ENCODE measurements around the gene ELF5. TPM values are rescaled to one million over a fixed set of nuclear protein-coding genes. Genes with fewer than 3 reads are reported as not detected.

ELF5 gene
- polyA plus RNA-seq, 1 donor from 2014 or later, result not detected

DNA sequence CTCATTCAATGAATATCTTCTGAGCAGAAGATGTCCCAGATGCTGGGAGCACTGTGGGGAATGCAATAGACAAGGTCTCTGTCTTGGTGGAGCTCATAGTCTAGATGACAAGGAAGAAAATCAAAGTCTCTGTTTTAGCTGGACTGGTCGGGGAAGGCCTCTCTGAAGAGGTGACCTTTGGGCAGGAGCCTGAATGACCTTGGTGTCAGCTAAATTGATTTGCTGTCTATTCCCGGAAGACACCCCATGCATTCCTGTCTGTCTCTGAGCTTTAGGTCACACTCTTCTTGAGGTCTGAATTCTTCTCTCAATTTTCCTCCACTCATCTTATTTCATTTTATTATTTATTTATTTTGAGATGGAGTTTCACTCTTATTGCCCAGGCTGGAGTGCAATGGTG is 14.5 kb upstream of the ELF5 start:
- Histone ChIP-seq H3K9ac (ENCODE audit: low read length) (no peak overlapping the region), H3K79me2 (replicated peaks; ENCODE audit: insufficient read depth, low read length) (no peaks in the 10 kb centered on the region), H3K36me3 (ENCODE audit: insufficient read depth, low read length) (no peaks in the 10 kb centered on the region), H2AFZ (ENCODE audit: low read depth, low read length) (no peak overlapping the region), H3K4me3 (ENCODE audit: low read length) (no peak overlapping the region), H3K27me3 (ENCODE audit: insufficient read depth, low read depth, low read length) (no peaks in the 10 kb centered on the region), H3K4me2 (ENCODE audit: low read length) (no peak overlapping the region), H3K9me2 (ENCODE audit: insufficient read depth, low read length) (no peaks in the 10 kb centered on the region), H3K27ac (ENCODE audit: low read length) (no peak overlapping the region), H3F3A (ENCODE audit: insufficient read depth, low read length, poor library complexity, severe bottlenecking) (no peaks in the 10 kb centered on the region), H3K9me3 (ENCODE audit: low read length) (no peaks in the 10 kb centered on the region), H4K20me1 (ENCODE audit: insufficient read depth) (no peaks in the 10 kb centered on the region)
- TF ChIP-seq EZH2 (IDR thresholded peaks at IDR 0.05; ENCODE audit: borderline replicate concordance, insufficient read depth, low read length, poor library complexity, severe bottlenecking) (no peak), MXI1 (conservative IDR thresholded peaks at IDR 0.05; ENCODE audit: poor library complexity, severe bottlenecking) (no peak), TAF1 (IDR thresholded peaks at IDR 0.05; ENCODE audit: low read depth) (no peak), RAD21 (conservative IDR thresholded peaks at IDR 0.05) (no peak), POLR2AphosphoS5 (IDR thresholded peaks at IDR 0.05) (no peak)
- TF ChIP-seq, protein P1, sequence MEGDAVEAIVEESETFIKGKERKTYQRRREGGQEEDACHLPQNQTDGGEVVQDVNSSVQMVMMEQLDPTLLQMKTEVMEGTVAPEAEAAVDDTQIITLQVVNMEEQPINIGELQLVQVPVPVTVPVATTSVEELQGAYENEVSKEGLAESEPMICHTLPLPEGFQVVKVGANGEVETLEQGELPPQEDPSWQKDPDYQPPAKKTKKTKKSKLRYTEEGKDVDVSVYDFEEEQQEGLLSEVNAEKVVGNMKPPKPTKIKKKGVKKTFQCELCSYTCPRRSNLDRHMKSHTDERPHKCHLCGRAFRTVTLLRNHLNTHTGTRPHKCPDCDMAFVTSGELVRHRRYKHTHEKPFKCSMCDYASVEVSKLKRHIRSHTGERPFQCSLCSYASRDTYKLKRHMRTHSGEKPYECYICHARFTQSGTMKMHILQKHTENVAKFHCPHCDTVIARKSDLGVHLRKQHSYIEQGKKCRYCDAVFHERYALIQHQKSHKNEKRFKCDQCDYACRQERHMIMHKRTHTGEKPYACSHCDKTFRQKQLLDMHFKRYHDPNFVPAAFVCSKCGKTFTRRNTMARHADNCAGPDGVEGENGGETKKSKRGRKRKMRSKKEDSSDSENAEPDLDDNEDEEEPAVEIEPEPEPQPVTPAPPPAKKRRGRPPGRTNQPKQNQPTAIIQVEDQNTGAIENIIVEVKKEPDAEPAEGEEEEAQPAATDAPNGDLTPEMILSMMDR (IDR thresholded peaks at IDR 0.05; ENCODE audit: poor library complexity, severe bottlenecking), result no peak
- TF ChIP-seq, protein P2, sequence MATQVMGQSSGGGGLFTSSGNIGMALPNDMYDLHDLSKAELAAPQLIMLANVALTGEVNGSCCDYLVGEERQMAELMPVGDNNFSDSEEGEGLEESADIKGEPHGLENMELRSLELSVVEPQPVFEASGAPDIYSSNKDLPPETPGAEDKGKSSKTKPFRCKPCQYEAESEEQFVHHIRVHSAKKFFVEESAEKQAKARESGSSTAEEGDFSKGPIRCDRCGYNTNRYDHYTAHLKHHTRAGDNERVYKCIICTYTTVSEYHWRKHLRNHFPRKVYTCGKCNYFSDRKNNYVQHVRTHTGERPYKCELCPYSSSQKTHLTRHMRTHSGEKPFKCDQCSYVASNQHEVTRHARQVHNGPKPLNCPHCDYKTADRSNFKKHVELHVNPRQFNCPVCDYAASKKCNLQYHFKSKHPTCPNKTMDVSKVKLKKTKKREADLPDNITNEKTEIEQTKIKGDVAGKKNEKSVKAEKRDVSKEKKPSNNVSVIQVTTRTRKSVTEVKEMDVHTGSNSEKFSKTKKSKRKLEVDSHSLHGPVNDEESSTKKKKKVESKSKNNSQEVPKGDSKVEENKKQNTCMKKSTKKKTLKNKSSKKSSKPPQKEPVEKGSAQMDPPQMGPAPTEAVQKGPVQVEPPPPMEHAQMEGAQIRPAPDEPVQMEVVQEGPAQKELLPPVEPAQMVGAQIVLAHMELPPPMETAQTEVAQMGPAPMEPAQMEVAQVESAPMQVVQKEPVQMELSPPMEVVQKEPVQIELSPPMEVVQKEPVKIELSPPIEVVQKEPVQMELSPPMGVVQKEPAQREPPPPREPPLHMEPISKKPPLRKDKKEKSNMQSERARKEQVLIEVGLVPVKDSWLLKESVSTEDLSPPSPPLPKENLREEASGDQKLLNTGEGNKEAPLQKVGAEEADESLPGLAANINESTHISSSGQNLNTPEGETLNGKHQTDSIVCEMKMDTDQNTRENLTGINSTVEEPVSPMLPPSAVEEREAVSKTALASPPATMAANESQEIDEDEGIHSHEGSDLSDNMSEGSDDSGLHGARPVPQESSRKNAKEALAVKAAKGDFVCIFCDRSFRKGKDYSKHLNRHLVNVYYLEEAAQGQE (IDR thresholded peaks at IDR 0.05; ENCODE audit: borderline replicate concordance), result no peak

GRCh38 chr11:34525888-34526657 is 12.5 kb upstream of the ELF5 start:
- Histone ChIP-seq H3K27me3 (ENCODE audit: insufficient read depth, low read depth, low read length) (no peaks in the 10 kb centered on the region), H3K4me2 (ENCODE audit: low read length) (no peak overlapping the region), H4K20me1 (ENCODE audit: insufficient read depth) (no peaks in the 10 kb centered on the region), H3K27ac (ENCODE audit: low read length) (no peak overlapping the region), H3K79me2 (replicated peaks; ENCODE audit: insufficient read depth, low read length) (no peaks in the 10 kb centered on the region), H3K36me3 (ENCODE audit: insufficient read depth, low read length) (no peaks in the 10 kb centered on the region), H3K4me3 (ENCODE audit: low read length) (no peak overlapping the region), H3K9me3 (ENCODE audit: low read length) (no peaks in the 10 kb centered on the region), H2AFZ (ENCODE audit: low read depth, low read length) (no peak overlapping the region), H3F3A (ENCODE audit: insufficient read depth, low read length, poor library complexity, severe bottlenecking) (no peaks in the 10 kb centered on the region), H3K9ac (ENCODE audit: low read length) (no peak overlapping the region), H3K9me2 (ENCODE audit: insufficient read depth, low read length) (no peaks in the 10 kb centered on the region)
- TF ChIP-seq TAF1 (IDR thresholded peaks at IDR 0.05; ENCODE audit: low read depth) (no peak), SMC3 (conservative IDR thresholded peaks at IDR 0.05; ENCODE audit: poor library complexity) (no peak), RAD21 (conservative IDR thresholded peaks at IDR 0.05) (no peak), EZH2 (IDR thresholded peaks at IDR 0.05; ENCODE audit: borderline replicate concordance, insufficient read depth, low read length, poor library complexity, severe bottlenecking) (no peak), POLR2AphosphoS5 (IDR thresholded peaks at IDR 0.05) (no peak), EP300 (conservative IDR thresholded peaks at IDR 0.05; ENCODE audit: poor library complexity, severe bottlenecking) (no peak), MXI1 (conservative IDR thresholded peaks at IDR 0.05; ENCODE audit: poor library complexity, severe bottlenecking) (no peak)
- TF ChIP-seq, protein P1 (IDR thresholded peaks at IDR 0.05; ENCODE audit: poor library complexity, severe bottlenecking), result no peak
- TF ChIP-seq, protein P2 (IDR thresholded peaks at IDR 0.05; ENCODE audit: borderline replicate concordance), result no peak

Measured in neural cell (in vitro differentiated cells).